Left ventricle myocardium inferior (tissue), 1 donor: ENCODE data around the gene SMTN. TPM values are rescaled to one million over a fixed set of nuclear protein-coding genes. Genes with fewer than 3 reads are reported as not detected.
"Not testable (repeated sequence)": the region's sequence is repeated elsewhere in the genome, so short reads cannot be mapped to it uniquely, and the experiment has no call there.

Experiments
- DNase-seq: peaks from one replicate; pipeline ENCODE4 v3.0.0-alpha.2; 2020
- H3K27ac ChIP-seq: fragments of 200-600 bp; replicated peaks from 2 replicates; pipeline ENCODE4 v1.8.0; 2021
- H3K27me3 ChIP-seq: fragments of 200-600 bp; 2 replicates; pipeline ENCODE4 v1.8.0; 2021; ENCODE audit warnings: low read depth
- H3K36me3 ChIP-seq: fragments of 200-600 bp; 2 replicates; pipeline ENCODE4 v1.8.0; 2021
- H3K4me1 ChIP-seq: fragments of 200-600 bp; 2 replicates; pipeline ENCODE4 v1.8.0; 2021
- H3K4me3 ChIP-seq: fragments of 200-600 bp; 2 replicates; pipeline ENCODE4 v1.8.0; 2021; ENCODE audit warnings: mild to moderate bottlenecking, moderate library complexity
- H3K9me3 ChIP-seq: fragments of 200-600 bp; replicated peaks from 2 replicates; pipeline ENCODE4 v1.8.0; 2021
- intact Hi-C: fragments of 100-400 bp; cut with micrococcal nuclease; formaldehyde crosslinking; loops from one replicate; pipeline ENCODE4 v1.11.0; 2022
- total RNA-seq: library from RNA; stranded (reverse); fragmentation: NEBNext Ultra II Directional; extraction: Animal tissue kit (Norgen Biotek cat#: 25700); gene quantifications from one replicate; pipeline ENCODE4 v1.2.1, GENCODE V29; 2021
- TF ChIP-seq, protein P1 (sequence below): fragments of 200-600 bp; IDR thresholded peaks from 2 replicates; pipeline ENCODE4 v1.8.0; 2021; ENCODE audit warnings: antibody characterized with exemption, mild to moderate bottlenecking, borderline replicate concordance
- donor health status: DM: no; HTN: yes; CAD: no; lungs with severe emphysema.

SMTN gene
- total RNA-seq, 1 donor from 2014 or later, result 245 TPM

- intact Hi-C loops, result no loop called here
Measured at GRCh38 chr22:31094741-31095140, 13.6 kb downstream of the SMTN start.

GRCh38 chr22:31095637-31096249, 14.6 kb downstream of the SMTN start:
- peak overlapping the region; percentile 11 for H3K27ac ChIP-seq
- intact Hi-C loops, result no loop called here
- peaks cover 100% of the 10 kb centered on the region for H3K36me3 ChIP-seq
- TF ChIP-seq, protein P1, sequence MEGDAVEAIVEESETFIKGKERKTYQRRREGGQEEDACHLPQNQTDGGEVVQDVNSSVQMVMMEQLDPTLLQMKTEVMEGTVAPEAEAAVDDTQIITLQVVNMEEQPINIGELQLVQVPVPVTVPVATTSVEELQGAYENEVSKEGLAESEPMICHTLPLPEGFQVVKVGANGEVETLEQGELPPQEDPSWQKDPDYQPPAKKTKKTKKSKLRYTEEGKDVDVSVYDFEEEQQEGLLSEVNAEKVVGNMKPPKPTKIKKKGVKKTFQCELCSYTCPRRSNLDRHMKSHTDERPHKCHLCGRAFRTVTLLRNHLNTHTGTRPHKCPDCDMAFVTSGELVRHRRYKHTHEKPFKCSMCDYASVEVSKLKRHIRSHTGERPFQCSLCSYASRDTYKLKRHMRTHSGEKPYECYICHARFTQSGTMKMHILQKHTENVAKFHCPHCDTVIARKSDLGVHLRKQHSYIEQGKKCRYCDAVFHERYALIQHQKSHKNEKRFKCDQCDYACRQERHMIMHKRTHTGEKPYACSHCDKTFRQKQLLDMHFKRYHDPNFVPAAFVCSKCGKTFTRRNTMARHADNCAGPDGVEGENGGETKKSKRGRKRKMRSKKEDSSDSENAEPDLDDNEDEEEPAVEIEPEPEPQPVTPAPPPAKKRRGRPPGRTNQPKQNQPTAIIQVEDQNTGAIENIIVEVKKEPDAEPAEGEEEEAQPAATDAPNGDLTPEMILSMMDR, result no peak
- H3K27me3 ChIP-seq, result no peaks in the 10 kb centered on the region
- DNase-seq, result no peak
- H3K4me3 ChIP-seq, result peak overlapping the region; percentile 69
- H3K9me3 ChIP-seq, result no peaks in the 10 kb centered on the region
- peaks cover 91% of the 10 kb centered on the region for H3K4me1 ChIP-seq

More at GRCh38 chr22:31094741-31095140, 13.6 kb downstream of the SMTN start:
- Histone ChIP-seq H3K27ac (peak overlapping the region; percentile 98), H3K4me1 (peaks cover 85% of the 10 kb centered on the region), H3K4me3 (peak overlapping the region; percentile 69), H3K9me3 (no peaks in the 10 kb centered on the region), H3K36me3 (peaks cover 100% of the 10 kb centered on the region), H3K27me3 (no peaks in the 10 kb centered on the region)
- TF ChIP-seq, protein P1, result no peak
- DNase-seq, result no peak

GRCh38 chr22:31096657-31097279, 15.7 kb downstream of the SMTN start:
- Histone ChIP-seq H3K4me1 (peaks cover 93% of the 10 kb centered on the region), H3K4me3 (no peak overlapping the region), H3K36me3 (peaks cover 100% of the 10 kb centered on the region), H3K9me3 (no peaks in the 10 kb centered on the region), H3K27me3 (no peaks in the 10 kb centered on the region), H3K27ac (peak overlapping the region; percentile 40)
- no peak for DNase-seq
- intact Hi-C loops, result no loop called here
- TF ChIP-seq, protein P1, result no peak

- intact Hi-C loops, H3K27me3 ChIP-seq, H3K4me3 ChIP-seq, DNase-seq, H3K9me3 ChIP-seq: not testable (repeated sequence)
- Histone ChIP-seq H3K27ac (peak overlapping the region; percentile 40), H3K4me1 (peaks cover 93% of the 10 kb centered on the region), H3K36me3 (peaks cover 100% of the 10 kb centered on the region)
Measured at GRCh38 chr22:31097539-31097938, 16.4 kb downstream of the SMTN start.

DNA sequence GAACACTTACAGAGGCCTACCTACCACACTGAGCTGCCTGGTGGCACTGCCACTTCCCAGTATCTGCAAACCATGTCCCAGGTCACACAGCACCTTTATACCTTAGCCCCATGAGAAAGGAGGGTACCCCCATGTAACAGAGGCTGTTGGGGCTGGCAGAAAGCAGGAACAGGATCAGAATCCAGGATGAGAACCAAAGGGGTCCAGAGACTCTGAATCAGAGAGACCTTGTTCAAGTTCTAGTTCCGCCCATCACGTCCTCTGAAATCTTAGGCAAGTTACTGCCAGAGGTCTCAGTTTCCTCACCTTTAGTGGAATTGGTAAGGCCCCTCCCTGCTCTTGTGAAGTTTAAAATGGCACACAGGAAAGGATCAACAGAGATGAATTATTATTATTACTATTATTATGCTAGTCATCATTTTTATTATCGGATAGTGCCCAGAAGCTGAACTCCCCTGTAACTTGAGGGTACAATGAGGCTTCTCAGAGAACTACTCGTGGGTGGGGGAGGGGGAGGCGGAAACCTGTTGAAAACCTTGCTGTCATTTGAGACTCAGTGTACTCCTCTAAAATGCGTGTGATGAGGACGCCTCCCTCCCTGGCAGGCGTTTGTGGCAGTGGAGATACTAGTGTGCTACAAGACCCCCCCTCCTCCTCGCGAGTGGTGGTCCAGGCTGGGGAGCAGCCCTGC, 17.0 kb downstream of the SMTN start:
- intact Hi-C loops, result no loop called here
- Histone ChIP-seq H3K36me3 (peaks cover 100% of the 10 kb centered on the region), H3K4me3 (no peak overlapping the region), H3K9me3 (no peaks in the 10 kb centered on the region), H3K27me3 (no peaks in the 10 kb centered on the region), H3K4me1 (peaks cover 93% of the 10 kb centered on the region), H3K27ac (peak overlapping the region; percentile 51)
- TF ChIP-seq, protein P1, result no peak
- DNase-seq, result no peak
